Measurements from ENCODE around the gene SCRG1.

The SCRG1 gene

GRCh38 chr4:173411106-173411693, 12.3 kb upstream of the SCRG1 start:
- no peak for DNase-seq (ENCODE audit: low read depth in 3 of 3)

- no peak for DNase-seq (ENCODE audit: low read depth in 3 of 3)
Measured at GRCh38 chr4:173410079-173410478, 11.2 kb upstream of the SCRG1 start.

GRCh38 chr4:173405840-173406606, 7.1 kb upstream of the SCRG1 start:
- no peak for DNase-seq (ENCODE audit: low read depth in 3 of 3)

GRCh38 chr4:173404296-173404865, 5.5 kb upstream of the SCRG1 start:
- no peak for DNase-seq (ENCODE audit: low read depth in 3 of 3)

- DNase-seq (ENCODE audit: low read depth in 3 of 3): no peak
Measured at GRCh38 chr4:173403051-173403450, 4.1 kb upstream of the SCRG1 start.

- no peak for DNase-seq (ENCODE audit: low read depth in 3 of 3)
Measured at GRCh38 chr4:173401063-173401462, 2.1 kb upstream of the SCRG1 start.

GRCh38 chr4:173398220-173398619, 696 bp downstream of the SCRG1 start:
- no peak for DNase-seq (ENCODE audit: low read depth in 3 of 3)

- DNase-seq (ENCODE audit: low read depth in 3 of 3): no peak
Measured at GRCh38 chr4:173397604-173398003, 1.3 kb downstream of the SCRG1 start.

- DNase-seq (ENCODE audit: low read depth in 3 of 3): no peak
Measured at GRCh38 chr4:173391701-173392100, 7.2 kb downstream of the SCRG1 start.

- no peak for DNase-seq (ENCODE audit: low read depth in 3 of 3)
Measured at GRCh38 chr4:173386751-173387150, 12.2 kb downstream of the SCRG1 start.

GRCh38 chr4:173382349-173382748, 16.6 kb downstream of the SCRG1 start:
- no peak for DNase-seq (ENCODE audit: low read depth in 3 of 3)

GRCh38 chr4:173381610-173382009, 17.3 kb downstream of the SCRG1 start:
- DNase-seq (ENCODE audit: low read depth in 3 of 3): no peak

- DNase-seq (ENCODE audit: low read depth in 3 of 3): no peak
Measured at GRCh38 chr4:173380987-173381386, 17.9 kb downstream of the SCRG1 start.

GRCh38 chr4:173379929-173380328, 19.0 kb downstream of the SCRG1 start:
- no peak for DNase-seq (ENCODE audit: low read depth in 3 of 3)

- DNase-seq (ENCODE audit: low read depth in 3 of 3): no peak
Measured at GRCh38 chr4:173374588-173374987, 24.3 kb downstream of the SCRG1 start.

GRCh38 chr4:173371292-173372192, 27.4 kb downstream of the SCRG1 start:
- peak in 2 of 3 experiments; percentile 2 to 14 for DNase-seq (ENCODE audit: low read depth in 3 of 3)

- peak; percentile 94 to 96 (median 95) for DNase-seq (ENCODE audit: low read depth in 3 of 3)
Measured at GRCh38 chr4:173370477-173371291, 28.2 kb downstream of the SCRG1 start, which contains the start of gene SAP30. SAP30 (plus strand) TSS chr4:173370954; CDS start chr4:173371183, 229 bp downstream.

- peak in 2 of 3 experiments; percentile 32 to 35 for DNase-seq (ENCODE audit: low read depth in 3 of 3)
Measured at GRCh38 chr4:173370130-173370476, 28.8 kb downstream of the SCRG1 start.

GRCh38 chr4:173367946-173368345, 31.0 kb downstream of the SCRG1 start:
- no peak for DNase-seq (ENCODE audit: low read depth in 3 of 3)

- DNase-seq (ENCODE audit: low read depth in 3 of 3): no peak
Measured at GRCh38 chr4:173367285-173367684, 31.6 kb downstream of the SCRG1 start.

GRCh38 chr4:173365359-173365996, 33.4 kb downstream of the SCRG1 start:
- no peak for DNase-seq (ENCODE audit: low read depth in 3 of 3)

Measured in stimulated activated CD4-positive, alpha-beta T cell treated with anti-CD3 and anti-CD28 coated beads, TNF-alpha, amount 100 ng/mL, for 4 hours (primary cell).